Ramos (cell line): Measurements from ENCODE around the gene CBS.
"Not testable (repeated sequence)": the region's sequence is repeated elsewhere in the genome, so short reads cannot be mapped to it uniquely, and the experiment has no call there.

Experiments used
- in situ Hi-C: fragments of 300-500 bp; cut with MboI; formaldehyde crosslinking; loops from one replicate; pipeline ENCODE4 v1.14.3; 2022; ENCODE audit warnings: low sequenced_read_pairs; ENCODE audit not compliant: unreplicated experiment

The CBS gene

GRCh38 chr21:43075170-43076022, at the start of gene CBS:
TSS of gene CBS (minus strand) at chr21:43075835. CDS start at chr21:43072193, 3,642 bp downstream.
- in situ Hi-C loops = not testable (repeated sequence)

DNA sequence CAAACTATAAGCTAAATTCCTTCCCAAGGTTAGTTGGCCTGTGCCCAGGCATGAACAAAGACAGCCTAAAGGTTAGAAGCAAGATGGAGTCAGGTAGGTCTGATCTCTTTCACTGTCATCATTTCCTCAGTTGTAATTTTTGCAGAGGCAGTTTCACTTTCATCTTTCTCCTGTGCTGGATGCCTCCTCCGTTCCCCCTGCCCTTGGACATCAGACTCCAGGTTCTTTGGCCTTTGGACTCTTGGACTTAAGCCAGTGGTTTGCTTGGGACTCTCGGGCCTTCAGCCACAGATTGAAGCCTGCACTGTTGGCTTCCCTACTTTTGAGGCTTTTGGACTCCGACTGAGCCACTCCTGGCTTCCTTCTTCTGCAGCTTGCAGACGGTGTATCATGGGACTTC, 40.3 kb upstream of the CBS start:
- in situ Hi-C loops = not testable (repeated sequence)

DNA sequence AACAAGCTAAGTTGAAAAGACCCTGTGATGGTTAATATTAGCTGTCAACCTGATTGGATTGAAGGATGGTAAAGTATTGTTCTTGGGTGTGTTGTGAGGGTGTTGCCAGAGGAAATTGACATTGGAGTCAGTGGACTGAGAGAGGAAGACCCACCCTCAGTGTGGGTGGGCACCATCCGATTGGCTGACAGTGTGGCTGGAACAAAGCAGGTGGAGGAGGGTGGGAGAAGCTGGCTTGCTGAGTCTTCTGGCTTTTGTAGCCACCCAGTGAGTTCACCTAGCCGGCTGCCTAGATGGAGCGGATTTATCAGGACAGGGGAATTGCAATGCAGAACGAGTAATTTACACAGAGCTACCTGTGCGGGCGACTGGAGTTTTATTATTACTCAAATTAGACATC, 38.8 kb upstream of the CBS start:
- in situ Hi-C loops = not testable (repeated sequence)

DNA sequence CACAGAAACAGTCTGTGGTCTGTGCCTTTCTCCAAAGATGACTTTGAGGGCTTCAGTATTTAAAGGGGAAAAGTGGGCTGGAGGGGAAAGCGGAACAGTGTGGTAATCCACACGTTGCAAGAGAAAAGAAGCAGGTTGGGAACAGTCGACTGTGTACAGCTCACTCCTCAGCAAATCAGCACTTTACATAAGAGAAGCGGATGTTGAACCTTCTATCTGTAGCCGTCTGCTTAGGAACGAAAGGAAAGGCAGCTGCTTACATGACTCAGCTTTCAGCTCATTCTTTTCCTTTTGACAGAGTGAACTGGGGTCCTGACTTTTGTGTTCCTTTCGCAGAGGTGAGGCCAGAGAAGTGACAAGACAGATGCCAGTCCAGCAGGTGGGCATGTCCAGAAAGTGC, 33.4 kb upstream of the CBS start:
- in situ Hi-C loops = not testable (repeated sequence)

- in situ Hi-C loops = not testable (repeated sequence)
These were observed 32.5 kb upstream of the CBS start for GRCh38 chr21:43108177-43108576.

- in situ Hi-C loops = not testable (repeated sequence)
These were observed 32.1 kb upstream of the CBS start for GRCh38 chr21:43107794-43108137.

- in situ Hi-C loops = not testable (repeated sequence)
These were observed 31.5 kb upstream of the CBS start, which contains the start of gene U2AF1 for GRCh38 chr21:43106965-43107793. TSS of gene U2AF1 (minus strand) at chr21:43107570. CDS start at chr21:43107494, 76 bp downstream.

GRCh38 chr21:43104642-43105041, 29.0 kb upstream of the CBS start:
- in situ Hi-C loops = not testable (repeated sequence)

GRCh38 chr21:43102281-43102680, 26.6 kb upstream of the CBS start:
- in situ Hi-C loops = not testable (repeated sequence)

- in situ Hi-C loops = not testable (repeated sequence)
These were observed 26.0 kb upstream of the CBS start for GRCh38 chr21:43101676-43102075.

- in situ Hi-C loops = not testable (repeated sequence)
These were observed 25.4 kb upstream of the CBS start for GRCh38 chr21:43101000-43101399.

GRCh38 chr21:43091979-43092614, 16.5 kb upstream of the CBS start:
- in situ Hi-C loops = not testable (repeated sequence)

- in situ Hi-C loops = not testable (repeated sequence)
These were observed 15.3 kb upstream of the CBS start for GRCh38 chr21:43090947-43091346.

DNA sequence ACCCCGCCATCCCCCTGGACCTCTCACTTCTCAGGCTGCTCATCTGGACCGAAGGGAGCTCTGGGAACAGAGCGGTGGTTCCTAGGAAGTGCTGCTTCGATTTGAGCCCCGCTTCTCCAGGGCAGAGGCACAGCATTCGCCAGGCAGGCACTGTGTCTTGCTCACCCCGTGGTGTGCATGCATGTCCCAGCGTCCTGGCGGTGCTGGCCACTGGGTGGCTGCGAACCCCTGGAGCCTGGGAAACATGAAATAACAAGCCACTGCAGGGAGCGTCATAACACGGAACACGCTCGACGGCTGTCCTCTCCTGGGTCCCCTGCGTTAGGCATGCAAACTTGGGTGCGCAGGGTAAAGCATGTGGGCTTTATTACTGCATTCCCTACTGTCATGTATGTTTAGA, 13.8 kb upstream of the CBS start:
- in situ Hi-C loops = not testable (repeated sequence)

DNA sequence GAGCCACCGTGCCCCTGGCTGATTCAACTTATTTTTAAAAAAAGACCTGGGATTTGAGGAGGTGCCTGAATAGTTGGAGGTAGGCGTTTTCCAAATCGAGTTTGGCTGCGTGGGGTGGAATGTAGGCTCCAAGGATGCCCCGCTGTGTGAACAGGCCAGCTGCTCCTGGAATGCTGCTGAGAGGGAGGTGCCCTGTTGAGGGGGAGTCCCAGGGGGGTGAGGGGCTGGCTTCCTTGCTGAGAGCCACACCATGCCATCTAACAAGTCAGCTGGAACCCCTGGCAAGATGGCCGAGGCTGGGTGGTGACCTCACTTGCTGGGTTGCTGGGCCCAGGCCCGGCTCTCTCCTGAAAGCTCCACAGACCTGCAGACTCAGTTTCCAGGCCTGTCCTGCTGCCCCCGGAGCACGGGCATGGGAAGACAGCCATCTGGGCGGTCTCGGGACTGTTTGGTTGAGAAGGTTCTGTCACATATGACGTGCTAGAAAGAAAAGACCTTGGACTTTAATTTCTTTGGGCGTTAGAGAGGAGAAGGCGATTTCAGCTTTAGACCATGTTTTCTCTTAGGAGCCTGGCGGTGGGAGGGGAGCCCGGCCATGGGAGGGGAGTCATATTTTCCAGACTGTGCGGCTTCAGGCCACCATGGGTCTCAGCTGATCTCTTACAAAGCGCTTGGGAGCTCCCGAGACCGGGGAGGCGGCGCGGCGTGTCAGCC, 7.1 kb upstream of the CBS start:
- in situ Hi-C loops = not testable (repeated sequence)

GRCh38 chr21:43076643-43077042, 1.0 kb upstream of the CBS start:
- in situ Hi-C loops = not testable (repeated sequence)

GRCh38 chr21:43076023-43076637, 495 bp upstream of the CBS start:
- in situ Hi-C loops = not testable (repeated sequence)

DNA sequence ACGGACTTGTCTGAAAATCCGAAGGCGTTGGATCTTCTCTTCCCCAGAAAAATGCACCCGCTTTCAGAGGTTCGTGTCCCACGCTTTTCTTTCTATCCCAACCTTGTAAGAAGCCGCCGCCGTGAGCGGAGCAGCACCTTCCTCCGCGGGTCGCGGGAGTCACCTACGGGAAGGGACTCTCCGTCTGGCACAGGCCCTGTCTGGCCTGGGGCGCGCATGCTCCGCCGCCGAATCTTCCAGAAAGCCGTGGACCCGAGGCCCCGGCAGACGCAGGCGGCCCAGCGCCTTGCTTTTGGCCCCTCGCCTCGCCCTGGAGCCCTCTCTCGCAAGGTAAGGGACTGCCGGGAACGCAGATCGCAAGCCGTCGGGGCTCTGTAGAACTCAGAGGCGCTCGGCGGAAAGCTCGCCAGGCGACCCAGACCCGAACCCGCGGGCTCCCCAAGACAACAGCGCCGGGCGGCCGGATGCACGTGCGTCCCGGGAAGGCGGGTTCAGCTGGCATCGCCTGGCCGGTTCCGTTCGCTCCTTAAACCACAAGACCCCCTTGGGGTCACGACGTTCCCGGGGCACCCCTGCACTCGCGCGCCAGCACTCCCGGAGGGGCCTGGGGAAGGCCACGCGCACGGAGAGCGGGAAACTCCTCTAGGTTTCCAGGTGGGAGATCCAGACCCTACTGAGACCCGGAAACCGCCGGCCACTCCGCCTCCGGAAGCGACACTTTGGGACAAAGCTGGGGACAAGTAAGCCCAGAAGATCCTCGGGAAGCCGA, 1.1 kb downstream of the CBS start:
- in situ Hi-C loops = not testable (repeated sequence)

GRCh38 chr21:43072742-43073141, 2.9 kb downstream of the CBS start:
- in situ Hi-C loops = not testable (repeated sequence)
